K562 (cell line): ENCODE measurements around the gene ENO2. TPM values are rescaled to one million over a fixed set of nuclear protein-coding genes. Genes with fewer than 3 reads are reported as not detected.

Source experiments
- ATAC-seq: fragments of 200-7000 bp; cut with Tn5 transposase; 3 replicates; pipeline ENCODE4 v1.9.1; 2020; ENCODE audit warnings: moderate library complexity
- BruUV-seq: library from RNA; stranded (reverse); fragments of 400-500 nt; replicated peaks from 2 replicates; lab custom pipeline; 2021; lab: Mats Ljungman, UMichigan
- CTCF ChIA-PET: fragments of 300-600 bp; formaldehyde crosslinking; extraction: SDS; loops from one replicate; lab custom pipeline; 2021; ENCODE audit warnings: low intra/inter-chr PET ratio; lab: Yijun Ruan, JAX
- POLR2A ChIA-PET: fragments of 300-600, 350-650 bp; sonication (Branson Sonifier 250); formaldehyde crosslinking; extraction: SDS; loops from one replicate; lab custom pipeline; 2021; ENCODE audit warnings: antibody characterized with exemption, inconsistent platforms; lab: Yijun Ruan, JAX
- DNase-seq, 4 experiments: peaks; one replicate each; pipeline versions ENCODE4 v3.0.0 to v3.0.0-alpha.2; 2011 to 2018; ENCODE audit warnings: low spot score in 3 of 4, mixed read lengths in 3 of 4; ENCODE audit errors: extremely low read depth in 1 of 4
- FAIRE-seq: peaks from 2 replicates; lab custom pipeline; 2011; peaks lifted over from hg19 to GRCh38; lab: Jason Lieb, UNC
- H2AFZ ChIP-seq: 2 replicates; pipeline ENCODE4 v1.6.0; 2011; ENCODE audit warnings: low read depth, low read length, control low read depth, inconsistent platforms
- H3K27ac ChIP-seq: fragments of 200-600 bp; 3 replicates; pipeline ENCODE4 v1.8.0; 2011; ENCODE audit warnings: low read depth, mild to moderate bottlenecking, control low read depth, inconsistent platforms, low read length, moderate library complexity, mixed read lengths; ENCODE audit errors: extremely low read depth
- H3K27me3 ChIP-seq, 2 experiments: fragments of 300-600 bp in 1 of 2; 2 replicates in 1 of 2; 3 replicates in 1 of 2; pipeline versions ENCODE4 v1.6.0 to v1.8.0; 2011; ENCODE audit warnings: inconsistent platforms in 2 of 2, low read length in 2 of 2, mild to moderate bottlenecking in 1 of 2, mixed read lengths in 1 of 2, moderate library complexity in 1 of 2; ENCODE audit not compliant: control insufficient read depth in 2 of 2, insufficient read depth in 2 of 2
- H3K36me3 ChIP-seq: fragments of 300-600 bp; 3 replicates; pipeline ENCODE4 v1.8.0; 2011; ENCODE audit warnings: mild to moderate bottlenecking, low read length, inconsistent platforms; ENCODE audit not compliant: control insufficient read depth, insufficient read depth
- H3K4me1 ChIP-seq, 2 experiments: fragments of 200-600 bp in 1 of 2; replicated peaks in 1 of 2; 2 replicates in 1 of 2; 3 replicates in 1 of 2; pipeline versions ENCODE4 v1.5.1 to v1.8.0; 2011; ENCODE audit warnings: inconsistent platforms in 2 of 2, low read length in 2 of 2, mild to moderate bottlenecking in 1 of 2, mixed read lengths in 1 of 2, moderate library complexity in 1 of 2; ENCODE audit not compliant: control insufficient read depth in 2 of 2, insufficient read depth in 2 of 2
- H3K4me2 ChIP-seq: 2 replicates; pipeline ENCODE4 v1.6.1; 2011; ENCODE audit warnings: low read length, control low read depth, inconsistent platforms, mixed read lengths; ENCODE audit not compliant: insufficient read depth
- H3K4me3 ChIP-seq: fragments of 200-600 bp; sonication (generic), shearing (Covaris generic); 2 replicates; pipeline ENCODE4 v1.5.1; 2016; ENCODE audit warnings: control low read depth, inconsistent platforms
- H3K79me2 ChIP-seq: fragments of 200-600 bp; 3 replicates; pipeline ENCODE4 v1.8.0; 2011; ENCODE audit warnings: low read length, inconsistent platforms; ENCODE audit not compliant: control insufficient read depth, insufficient read depth
- H3K9ac ChIP-seq, 2 experiments: 2 replicates each; pipeline versions ENCODE4 v1.6.0 to v1.6.1; 2011; ENCODE audit warnings: low read depth in 2 of 2, low read length in 2 of 2, control low read depth in 1 of 2, inconsistent platforms in 1 of 2, mild to moderate bottlenecking in 1 of 2, mixed read lengths in 1 of 2; ENCODE audit not compliant: insufficient read depth in 1 of 2
- H3K9me1 ChIP-seq: one replicate; pipeline ENCODE4 v1.6.0; 2011; ENCODE audit warnings: inconsistent platforms, mild to moderate bottlenecking, low read length, moderate library complexity; ENCODE audit not compliant: control insufficient read depth, insufficient read depth
- H3K9me3 ChIP-seq: replicated peaks from 2 replicates; pipeline ENCODE4 v1.5.1; 2011; ENCODE audit warnings: low read depth, low read length, inconsistent platforms; ENCODE audit not compliant: control insufficient read depth, insufficient read depth
- H4K20me1 ChIP-seq: replicated peaks from 2 replicates; pipeline ENCODE4 v1.6.1; 2011; ENCODE audit warnings: low read length, inconsistent platforms, mixed read lengths; ENCODE audit not compliant: control insufficient read depth, insufficient read depth
- ADNP ChIP-seq: fragments of 200-800 bp; sonication (Bioruptor generic); IDR thresholded peaks from 2 replicates; pipeline ENCODE4 v1.6.1; 2016; ENCODE audit warnings: missing genetic modification characterization, missing compliant biosample characterization
- ELK1 ChIP-seq: sonication (generic); formaldehyde crosslinking; IDR thresholded peaks from 2 replicates; pipeline ENCODE4 v1.8.1; 2022; ENCODE audit warnings: missing genetic modification reagents
- EP400 ChIP-seq: fragments of 450-650 bp; IDR thresholded peaks from 2 replicates; pipeline ENCODE4 v1.6.1; 2017; ENCODE audit warnings: antibody characterized with exemption, mild to moderate bottlenecking, moderate library complexity
- HMGN3 ChIP-seq: IDR thresholded peaks from 2 replicates; pipeline ENCODE4 v1.6.1; 2011; ENCODE audit warnings: borderline replicate concordance, low read depth, mild to moderate bottlenecking, mixed read lengths, low read length; ENCODE audit not compliant: insufficient read length; ENCODE audit errors: extremely low read depth
- ILF3 ChIP-seq: fragments of 450-650 bp; IDR thresholded peaks from 2 replicates; pipeline ENCODE4 v1.6.1; 2018; ENCODE audit warnings: antibody characterized with exemption, mild to moderate bottlenecking, moderate library complexity, borderline replicate concordance
- KLF6 ChIP-seq: fragments of 250-450 bp; sonication (Bioruptor Pico); IDR thresholded peaks from 2 replicates; pipeline ENCODE4 v1.4.0; 2020; ENCODE audit warnings: mild to moderate bottlenecking, moderate library complexity, borderline replicate concordance
- MYNN ChIP-seq, 2 experiments: sonication (generic); formaldehyde crosslinking in 1 of 2; IDR thresholded peaks; 2 replicates each; pipeline versions ENCODE4 v1.5.0 to v1.6.1; 2016 to 2020; ENCODE audit warnings: antibody characterized with exemption in 1 of 2, missing genetic modification reagents in 1 of 2
- NONO ChIP-seq, 2 experiments: fragments of 200-400 bp in 1 of 2; fragments of 450-650 bp in 1 of 2; formaldehyde crosslinking in 1 of 2; IDR thresholded peaks; 2 replicates each; pipeline ENCODE4 v1.6.1; 2017; ENCODE audit warnings: low read depth in 2 of 2, mild to moderate bottlenecking in 2 of 2, moderate library complexity in 2 of 2, low read length in 1 of 2
- NR2C1 ChIP-seq, 2 experiments: fragments of 450-650 bp; IDR thresholded peaks; 2 replicates each; pipeline ENCODE4 v1.6.1; 2017; ENCODE audit warnings: mild to moderate bottlenecking in 2 of 2, antibody characterized with exemption in 1 of 2, inconsistent platforms in 1 of 2, missing compliant biosample characterization in 1 of 2, missing genetic modification characterization in 1 of 2
- PML ChIP-seq: IDR thresholded peaks from 2 replicates; pipeline ENCODE4 v1.6.1; 2012; ENCODE audit warnings: low read length, inconsistent platforms
- POLR2A ChIP-seq: fragments of 450-650 bp; conservative IDR thresholded peaks from 2 replicates; pipeline ENCODE4 v1.6.1; 2016
- POLR2AphosphoS2 ChIP-seq: IDR thresholded peaks from 2 replicates; pipeline ENCODE4 v1.6.1; 2012; ENCODE audit warnings: low read length, improper control_type of control experiment
- POLR2AphosphoS5 ChIP-seq: IDR thresholded peaks from 2 replicates; pipeline ENCODE4 v1.6.1; 2011; ENCODE audit warnings: mild to moderate bottlenecking, low read depth, low read length, moderate library complexity; ENCODE audit not compliant: control insufficient read depth, insufficient read depth
- RBFOX2 ChIP-seq: fragments of 200-400 bp; formaldehyde crosslinking; IDR thresholded peaks from 2 replicates; pipeline ENCODE4 v1.6.1; 2017; ENCODE audit warnings: low read depth, mild to moderate bottlenecking, low read length, moderate library complexity
- RBM22 ChIP-seq: fragments of 200-400 bp; formaldehyde crosslinking; IDR thresholded peaks from 2 replicates; pipeline ENCODE4 v1.6.1; 2018; ENCODE audit warnings: low read length, low read depth; ENCODE audit not compliant: poor library complexity, severe bottlenecking
- ZBED1 ChIP-seq: IDR thresholded peaks from 2 replicates; pipeline ENCODE4 v1.6.1; 2014
- ZBTB26 ChIP-seq: fragments of 450-650 bp; formaldehyde crosslinking; IDR thresholded peaks from 2 replicates; pipeline ENCODE4 v1.4.0; 2022; ENCODE audit warnings: missing genetic modification characterization
- ZNF311 ChIP-seq: fragments of 250-450 bp; sonication (Bioruptor Pico); IDR thresholded peaks from 2 replicates; pipeline ENCODE4 v1.4.0; 2020; ENCODE audit warnings: mild to moderate bottlenecking, moderate library complexity
- ZNF41 ChIP-seq: fragments of 250-450 bp; sonication (Bioruptor Pico); conservative IDR thresholded peaks from 2 replicates; pipeline ENCODE4 v1.4.0; 2020; ENCODE audit warnings: mild to moderate bottlenecking
- ZNF717 ChIP-seq: fragments of 250-450 bp; sonication (Bioruptor Pico); IDR thresholded peaks from 2 replicates; pipeline ENCODE4 v1.5.0; 2021
- WGBS: fragments of 100-300 bp; shearing (Covaris generic); methylation state at CpG from one replicate; pipeline ENCODE4 v1.1.6; 2016; ENCODE audit warnings: low coverage, mixed read lengths; ENCODE audit not compliant: insufficient coverage; ENCODE audit errors: missing lambda C conversion rate; 5-methylcytosine and 5-hydroxymethylcytosine counted together
- in situ Hi-C: fragments of 300-500 bp; cut with MboI; formaldehyde crosslinking; loops from 4 replicates; pipeline ENCODE4 v1.15.0; 2018; ENCODE audit warnings: inconsistent platforms, mixed read lengths
- intact Hi-C: fragments of 100-400 bp; cut with micrococcal nuclease; formaldehyde crosslinking; loops from 2 replicates; pipeline ENCODE4 v1.14.2; 2022
- polyA plus RNA-seq, 8 experiments: library from polyadenylated mRNA; depleted of rRNA in 4 of 8; stranded (reverse) in 5 of 8; unstranded in 3 of 8; fragments of >200 nt; fragmentation: Nextera tagmentation in 2 of 8; fragmentation: Illumina TruSeq in 1 of 8; extraction: Ambion mirVana in 2 of 8; extraction: Trizol in 1 of 8; gene quantifications; 2 replicates each; pipeline versions ENCODE4 v1.2.1 to v1.2.3, GENCODE V29; 2011 to 2014; ENCODE audit warnings: inconsistent platforms in 1 of 8, missing spikeins in 1 of 8
- total RNA-seq, 7 experiments: library from RNA; depleted of rRNA in 6 of 7; stranded (reverse); fragments of >200 nt in 6 of 7; fragmentation: Illumina TruSeq in 2 of 7; extraction: Trizol in 2 of 7; gene quantifications; 2 replicates each; pipeline versions ENCODE4 v1.2.1 to v1.2.3, GENCODE V29; 2011 to 2021; ENCODE audit warnings: low replicate concordance in 1 of 7

Gene ENO2
- total and polyA plus RNA-seq, 9 of the 15 experiments (the other 6 are each of a cell fraction or from before 2014, with no cell fraction given), result 10.9 to 43.3 (median 21.0) TPM

- intact Hi-C loops, result no loop called here
- Histone ChIP-seq H3K4me2 (peak overlapping the region; percentile 88), H3K4me3 (peak overlapping the region; percentile 73), H3K27me3 (no peaks in the 10 kb centered on the region), H4K20me1 (peaks cover 47% of the 10 kb centered on the region), H3K9ac (peak overlapping the region in 1 of 2 experiments; percentile 53; a peak in 2 of 4 replicates), H3K27ac (peak overlapping the region; percentile 31; the same call in 1 of the 3 replicates), H3K4me1 (peaks cover 37 to 62% of the 10 kb centered on the region in 2 experiments; a peak in 4 of 5 replicates), H3K9me3 (no peaks in the 10 kb centered on the region), H3K79me2 (peaks cover 64% of the 10 kb centered on the region), H2AFZ (no peak overlapping the region), H3K9me1 (no peaks in the 10 kb centered on the region), H3K36me3 (peaks cover 42% of the 10 kb centered on the region)
- FAIRE-seq, result no peak
- no TSS peak for BruUV-seq
- in situ Hi-C loops, result no loop called here
- WGBS, result 66% methylated on average over 9 of the region's 12 CpGs
- ChIA-PET CTCF (interaction anchor here (0.6 to 0.7 kb wide), 2 partner anchors 112 to 171 kb away, joined by 3 to 4 read pairs; no protein-coding TSS in a partner anchor), POLR2A (interaction anchor here (0.5 to 11.3 kb wide), 16 partner anchors 8 to 368 kb away, joined by 3 to 174 read pairs (median 4); partner anchors contain the start of genes C12orf57, CDCA3, RNU7-1 and USP5)
- ATAC-seq, result peak; percentile 50
- DNase-seq, result peak in 3 of 4 experiments; percentile 21 to 71 (median 46)
- 0 out of 2 replicates have a peak, but pooled peaks have one; percentile 18 for TF ChIP-seq PML
- no peak for TF ChIP-seq ADNP (tag)
- no peak for TF ChIP-seq ZBTB26
- TF ChIP-seq NR2C1 (IDR thresholded peaks at IDR 0.05), result no peak
- no peak for TF ChIP-seq NR2C1 (tag; IDR thresholded peaks at IDR 0.05)
- TF ChIP-seq ZBED1, result 0 out of 2 replicates have a peak, but pooled peaks have one; percentile 21
- no peak for TF ChIP-seq ELK1 (CRISPR knock-in tag)
- TF ChIP-seq ILF3, result 0 out of 2 replicates have a peak, but pooled peaks have one; percentile 23
- no peak for TF ChIP-seq EP400
- TF ChIP-seq ZNF311 (CRISPR knock-in tag), result no peak
- peak; percentile 12 for TF ChIP-seq POLR2AphosphoS5
- no peak for TF ChIP-seq ZNF717 (CRISPR knock-in tag)
- TF ChIP-seq POLR2AphosphoS2, result peak; percentile 90
- TF ChIP-seq ZNF41 (CRISPR knock-in tag), result no peak
- no peak for TF ChIP-seq HMGN3
- TF ChIP-seq POLR2A, result peak; percentile 70
- no peak for TF ChIP-seq KLF6 (CRISPR knock-in tag)
- peak in 1 of 2 experiments; percentile 20; a peak in 1 of 4 replicates for TF ChIP-seq NONO (IDR thresholded peaks at IDR 0.05; ENCODE audit: low read depth in 2 of 2, low read length in 1 of 2)
- TF ChIP-seq MYNN (IDR thresholded peaks at IDR 0.05), result peak; percentile 32; the same call in 1 of the 2 replicates
- TF ChIP-seq MYNN (CRISPR knock-in tag; IDR thresholded peaks at IDR 0.05), result no peak
- TF ChIP-seq RBFOX2, result peak; percentile 72
- peak; percentile 32 for TF ChIP-seq RBM22
Measured at GRCh38 chr12:6871052-6871957, 43.1 kb upstream of the ENO2 start.
